CD14-positive monocyte (primary cell): ENCODE data around the gene SORBS2. TPM values are rescaled to one million over a fixed set of nuclear protein-coding genes. Genes with fewer than 3 reads are reported as not detected.
A peak's percentile ranks its signal among the peaks of the same experiment; 100 is the strongest.

Source experiments
- DNase-seq, 3 donors: peaks; one replicate each; pipeline ENCODE4 v3.0.0-alpha.2; 2011 to 2022
- H2AFZ ChIP-seq: 2 replicates; pipeline ENCODE4 v1.6.0; 2012; ENCODE audit warnings: mild to moderate bottlenecking, low read depth, low read length, inconsistent platforms; ENCODE audit not compliant: insufficient read depth, poor library complexity, severe bottlenecking
- H3K27ac ChIP-seq, 2 donors: 1 replicate in 1 of 2; 2 replicates in 1 of 2; pipeline ENCODE4 v1.5.1; 2012 to 2013; ENCODE audit warnings: low read length in 2 of 2, control low read depth in 1 of 2, inconsistent platforms in 1 of 2, low read depth in 1 of 2, mild to moderate bottlenecking in 1 of 2
- H3K27me3 ChIP-seq, 2 donors: one replicate each; pipeline versions ENCODE4 v1.6.0 to v1.6.1; 2011 to 2013; ENCODE audit warnings: low read length in 2 of 2; ENCODE audit not compliant: control insufficient read depth in 2 of 2, insufficient read depth in 2 of 2
- H3K36me3 ChIP-seq, 2 donors: replicated peaks in 1 of 2; 1 replicate in 1 of 2; 2 replicates in 1 of 2; pipeline versions ENCODE4 v1.5.1 to v1.6.1; 2012 to 2013; ENCODE audit warnings: low read length in 2 of 2, control low read depth in 1 of 2, inconsistent platforms in 1 of 2, mild to moderate bottlenecking in 1 of 2; ENCODE audit not compliant: insufficient read depth in 2 of 2, control insufficient read depth in 1 of 2
- H3K4me1 ChIP-seq, 2 donors: 1 replicate in 1 of 2; 2 replicates in 1 of 2; pipeline versions ENCODE4 v1.5.1 to v1.6.1; 2012 to 2013; ENCODE audit warnings: low read length in 2 of 2, control low read depth in 1 of 2, inconsistent platforms in 1 of 2, mild to moderate bottlenecking in 1 of 2, moderate library complexity in 1 of 2; ENCODE audit not compliant: insufficient read depth in 2 of 2, control insufficient read depth in 1 of 2
- H3K4me2 ChIP-seq: replicated peaks from 2 replicates; pipeline ENCODE3; 2012; ENCODE audit warnings: low read length, moderate library complexity, mild to moderate bottlenecking; ENCODE audit not compliant: poor library complexity, severe bottlenecking; ENCODE audit errors: extremely low read depth
- H3K4me3 ChIP-seq, 3 experiments: fragments of 200-600 bp in 1 of 3; sonication (generic) in 1 of 3; replicated peaks in 1 of 3; 1 replicate in 2 of 3; 2 replicates in 1 of 3; pipeline ENCODE4 v1.5.1; 2011 to 2013; ENCODE audit warnings: low read length in 3 of 3, mild to moderate bottlenecking in 3 of 3, control low read depth in 2 of 3, low read depth in 2 of 3, inconsistent platforms in 1 of 3, moderate library complexity in 1 of 3
- H3K79me2 ChIP-seq: 2 replicates; pipeline ENCODE4 v1.6.0; 2012; ENCODE audit warnings: mild to moderate bottlenecking, control low read depth, inconsistent platforms, low read length, moderate library complexity; ENCODE audit not compliant: insufficient read depth
- H3K9ac ChIP-seq: 2 replicates; pipeline ENCODE4 v1.6.0; 2017; ENCODE audit warnings: low read length, mild to moderate bottlenecking; ENCODE audit not compliant: insufficient read depth, poor library complexity, severe bottlenecking
- H3K9me3 ChIP-seq, 2 donors: replicated peaks in 1 of 2; 1 replicate in 1 of 2; 2 replicates in 1 of 2; pipeline versions ENCODE4 v1.5.1 to v1.6.1; 2012 to 2013; ENCODE audit warnings: low read length in 2 of 2, control low read depth in 1 of 2; ENCODE audit not compliant: control insufficient read depth in 1 of 2, insufficient read depth in 1 of 2
- H4K20me1 ChIP-seq: 2 replicates; pipeline ENCODE4 v1.6.0; 2012; ENCODE audit warnings: mild to moderate bottlenecking, low read length, control low read depth, moderate library complexity; ENCODE audit not compliant: insufficient read depth
- H3K27ac Mint-ChIP-seq, 7 donors: one replicate each; pipeline ENCODE4 v1.8.0; 2020; ENCODE audit warnings: mild to moderate bottlenecking in 7 of 7, mixed read lengths in 7 of 7, moderate library complexity in 6 of 7, inconsistent platforms in 2 of 7
- H3K27me3 Mint-ChIP-seq, 3 donors: one replicate each; pipeline ENCODE4 v1.8.0; 2021 to 2022; ENCODE audit warnings: low read depth in 3 of 3, mild to moderate bottlenecking in 3 of 3, mixed read lengths in 3 of 3, moderate library complexity in 3 of 3, inconsistent platforms in 1 of 3
- H3K36me3 Mint-ChIP-seq, 2 donors: one replicate each; pipeline ENCODE4 v1.8.0; 2020; ENCODE audit warnings: mixed read lengths in 2 of 2, inconsistent platforms in 1 of 2, mild to moderate bottlenecking in 1 of 2
- H3K4me1 Mint-ChIP-seq: one replicate; pipeline ENCODE4 v1.8.0; 2020; ENCODE audit warnings: mild to moderate bottlenecking, mixed read lengths
- H3K4me3 Mint-ChIP-seq, 2 donors: one replicate each; pipeline ENCODE4 v1.8.0; 2020; ENCODE audit warnings: mild to moderate bottlenecking in 2 of 2, mixed read lengths in 2 of 2, moderate library complexity in 1 of 2
- H3K9me3 Mint-ChIP-seq, 7 donors: one replicate each; pipeline ENCODE4 v1.8.0; 2020 to 2022; ENCODE audit warnings: mixed read lengths in 7 of 7, mild to moderate bottlenecking in 6 of 7, moderate library complexity in 6 of 7, inconsistent platforms in 2 of 7
- CTCF ChIP-seq: fragments of 200-600 bp; IDR thresholded peaks from one replicate; pipeline ENCODE4 v1.8.0; 2022; ENCODE audit warnings: antibody characterized with exemption, mild to moderate bottlenecking
- WGBS: methylation state at CpG from one replicate; pipeline ENCODE4 v1.1.5; 2013; ENCODE audit warnings: missing lambda C conversion rate; ENCODE audit not compliant: insufficient coverage; 5-methylcytosine and 5-hydroxymethylcytosine counted together
- intact Hi-C, 2 donors: fragments of 100-400 bp; cut with micrococcal nuclease; formaldehyde crosslinking; loops; one replicate each; pipeline versions ENCODE4 v1.15.0 to v1.15.1; 2023
- polyA plus RNA-seq, 3 donors: library from polyadenylated mRNA; depleted of rRNA in 1 of 3; unstranded in 2 of 3; stranded (reverse) in 1 of 3; fragments of 300-500 nt in 2 of 3; fragments of >200 nt in 1 of 3; fragmentation: Illumina TruSeq in 2 of 3; gene quantifications; 1 replicate in 2 of 3; 2 replicates in 1 of 3; pipeline ENCODE4 v1.2.3, GENCODE V29; 2012 to 2021

SORBS2 gene
- polyA plus RNA-seq, 3 donors = not detected

GRCh38 chr4:185737489-185738037, 74.4 kb downstream of the SORBS2 start:
- H3K36me3 Mint-ChIP-seq = peaks cover 9% of the 10 kb centered on the region in 2 donors
- intact Hi-C loops = no loop called here
- no peak overlapping the region for H3K27ac Mint-ChIP-seq
- no peak for TF ChIP-seq CTCF
- no peaks in the 10 kb centered on the region for H3K79me2 ChIP-seq
- no peak for DNase-seq
- no peak overlapping the region for H3K27ac ChIP-seq
- peaks cover 85% of the 10 kb centered on the region for H3K4me1 Mint-ChIP-seq
- H3K36me3 ChIP-seq = no peaks in the 10 kb centered on the region
- 87% methylated on average over 14 of the region's 21 CpGs for whole genome bisulfite sequencing
- peak overlapping the region; percentile 53 for H3K4me2 ChIP-seq
- no peak overlapping the region for H3K4me3 Mint-ChIP-seq
- H2AFZ ChIP-seq = no peak overlapping the region
- H3K9ac ChIP-seq = no peak overlapping the region
- H3K4me3 ChIP-seq = no peak overlapping the region
- peaks cover 75 to 86% of the 10 kb centered on the region in 2 donors for H3K4me1 ChIP-seq
- H4K20me1 ChIP-seq = no peaks in the 10 kb centered on the region
- H3K9me3 ChIP-seq = no peaks in the 10 kb centered on the region
- peaks cover 0 to 6% (median 2%) of the 10 kb centered on the region in 7 donors for H3K9me3 Mint-ChIP-seq
- H3K27me3 ChIP-seq = no peaks in the 10 kb centered on the region
- peaks cover 0 to 2% (median 0%) of the 10 kb centered on the region in 3 donors for H3K27me3 Mint-ChIP-seq

- H3K4me3 Mint-ChIP-seq = no peak overlapping the region
- intact Hi-C loops = no loop called here
- H3K27ac Mint-ChIP-seq = peak overlapping the region in 5 of 7 donors; percentile 68 to 94 (median 92)
- H3K9me3 Mint-ChIP-seq = peaks cover 0 to 6% (median 4%) of the 10 kb centered on the region in 7 donors
- H3K27me3 Mint-ChIP-seq = peaks cover 0 to 2% (median 0%) of the 10 kb centered on the region in 3 donors
- Histone ChIP-seq H3K4me3 (no peak overlapping the region), H4K20me1 (no peaks in the 10 kb centered on the region), H3K27ac (peak overlapping the region in 1 of 2 donors; percentile 56), H3K9me3 (no peaks in the 10 kb centered on the region), H2AFZ (no peak overlapping the region), H3K27me3 (no peaks in the 10 kb centered on the region), H3K36me3 (no peaks in the 10 kb centered on the region), H3K4me2 (no peak overlapping the region), H3K4me1 (peaks cover 74 to 79% of the 10 kb centered on the region in 2 donors), H3K79me2 (no peaks in the 10 kb centered on the region), H3K9ac (no peak overlapping the region)
- H3K36me3 Mint-ChIP-seq = peaks cover 8 to 9% of the 10 kb centered on the region in 2 donors
- no peak for DNase-seq
- H3K4me1 Mint-ChIP-seq = peaks cover 80% of the 10 kb centered on the region
- no peak for TF ChIP-seq CTCF
- 100% methylated on average over 4 of the region's 5 CpGs for WGBS
These were observed 75.1 kb downstream of the SORBS2 start for GRCh38 chr4:185736882-185737281.
